Adipose tissue (tissue), 3 donors: ENCODE results near the gene DBR1. TPM values are rescaled to one million over a fixed set of nuclear protein-coding genes. Genes with fewer than 3 reads are reported as not detected.

ENCODE experiments used
- H3K27ac ChIP-seq: one replicate; pipeline ENCODE4 v1.5.1; 2013; ENCODE audit warnings: low read depth, low read length
- WGBS, 3 donors: extraction: QIAGEN DNeasy Blood & Tissue Kit; methylation state at CpG; one replicate each; pipeline ENCODE4 v1.1.7; 2013; 5-methylcytosine and 5-hydroxymethylcytosine counted together
- polyA plus RNA-seq, 3 donors: library from polyadenylated mRNA; stranded (reverse); fragments of 200-250 nt; gene quantifications; one replicate each; pipeline ENCODE4 v1.2.3, GENCODE V29; 2013
- donor health status: healthy with polysubstance abuse.
- donor health status: Bipolar disorder and iron deficiency.
- donor health status: healthy.

Gene DBR1
- polyA plus RNA-seq, 3 donors, result 4.3 to 7.0 (median 5.5) TPM

- 25 to 59% (median 36%) methylated on average over 3 of the region's 3 CpGs for WGBS, 3 donors
- no peak overlapping the region for H3K27ac ChIP-seq
Observed at GRCh38 chr3:138135146-138135832, 39.4 kb downstream of the DBR1 start.

GRCh38 chr3:138132239-138132638 is 42.5 kb downstream of the DBR1 start, which contains the start of gene A4GNT:
A4GNT (minus strand) TSS chr3:138132390; CDS start chr3:138131256, 1,134 bp downstream.
- 68 to 85% (median 75%) methylated on average over 1 of the region's 1 CpG for WGBS, 3 donors
- H3K27ac ChIP-seq, result no peak within 1 kb of the TSS

- no peak overlapping the region for H3K27ac ChIP-seq
- 82 to 96% (median 89%) methylated on average over 1 of the region's 1 CpG for whole genome bisulfite sequencing, 3 donors
Observed at GRCh38 chr3:138127636-138128365, 46.9 kb downstream of the DBR1 start.

GRCh38 chr3:138125548-138126221 is 49.0 kb downstream of the DBR1 start:
- 23 to 53% (median 27%) methylated on average over 5 of the region's 5 CpGs for WGBS, 3 donors
- peak overlapping the region; percentile 6 for H3K27ac ChIP-seq

GRCh38 chr3:138124706-138125355 is 49.9 kb downstream of the DBR1 start:
- H3K27ac ChIP-seq, result no peak overlapping the region
- WGBS, 3 donors, result 67 to 79% (median 71%) methylated on average over 10 of the region's 10 CpGs

GRCh38 chr3:138124188-138124587 is 50.5 kb downstream of the DBR1 start:
- WGBS, 3 donors, result 87 to 91% (median 91%) methylated on average over 6 of the region's 6 CpGs
- H3K27ac ChIP-seq, result no peak overlapping the region

- no peak overlapping the region for H3K27ac ChIP-seq
- WGBS, 3 donors, result 63 to 66% (median 65%) methylated on average over 4 of the region's 4 CpGs
Observed at GRCh38 chr3:138119423-138119766, 55.3 kb downstream of the DBR1 start.

GRCh38 chr3:138118612-138119422 is 55.9 kb downstream of the DBR1 start:
- WGBS, 3 donors, result 21 to 33% (median 29%) methylated on average over 8 of the region's 8 CpGs
- H3K27ac ChIP-seq, result no peak overlapping the region

- WGBS, 3 donors, result 0 to 1% (median 1%) methylated on average over 82 to 86 of the region's 86 CpGs
- peak within 1 kb of the TSS; percentile 64 for H3K27ac ChIP-seq
Observed at GRCh38 chr3:138114988-138115971, 59.4 kb downstream of the DBR1 start, which contains the start of gene DZIP1L. DZIP1L (minus strand) TSS chr3:138115608; CDS start chr3:138103971, 11,637 bp downstream.

- WGBS, 3 donors, result 15 to 31% (median 23%) methylated on average over 9 of the region's 9 CpGs
- H3K27ac ChIP-seq, result peak overlapping the region; percentile 61
Observed at GRCh38 chr3:138114431-138114918, 60.2 kb downstream of the DBR1 start.

GRCh38 chr3:138113326-138113725 is 61.4 kb downstream of the DBR1 start:
- H3K27ac ChIP-seq, result no peak overlapping the region
- WGBS, 3 donors, result 25 to 75% (median 74%) methylated on average over 1 of the region's 1 CpG

GRCh38 chr3:138112362-138112761 is 62.4 kb downstream of the DBR1 start:
- H3K27ac ChIP-seq, result no peak overlapping the region
- WGBS, 3 donors, result 73 to 84% (median 83%) methylated on average over 8 of the region's 8 CpGs

Other genes with a start within 250 kb of the DBR1 start
- gene CLDN18, start 164.8 kb downstream of the DBR1 start, polyA plus RNA-seq, result 10 to 100 TPM in 1 of 3 donors, 1 to 10 TPM in 1, under 1 TPM in 1; 0.38 to 32.5 (median 5.6) TPM
- 1 to 10 TPM; 2.6 to 5.3 (median 3.4) TPM for gene DZIP1L, start 59.3 kb downstream of the DBR1 start, polyA plus RNA-seq
- under 1 TPM in 2 of 3 donors, not detected in 1; 0.14 to 0.18 TPM for gene A4GNT, start 42.5 kb downstream of the DBR1 start, polyA plus RNA-seq
- gene ARMC8, start 12.4 kb upstream of the DBR1 start, polyA plus RNA-seq, result 10 to 100 TPM in 2 of 3 donors, 1 to 10 TPM in 1; 9.1 to 32.1 (median 17.0) TPM
- gene NME9, start 154.9 kb upstream of the DBR1 start, polyA plus RNA-seq, result under 1 TPM; 0.15 to 0.74 (median 0.56) TPM
- gene MRAS, start 173.7 kb upstream of the DBR1 start, polyA plus RNA-seq, result 100 to 1,000 TPM in 1 of 3 donors, 10 to 100 TPM in 2; 22.0 to 182 (median 55.7) TPM